Neuronal stem cell (in vitro differentiated cells): ENCODE results near the gene PEAR1.
A peak's percentile ranks its signal among the peaks of the same experiment; 100 is the strongest.

Experiments
- DNase-seq: peaks from one replicate; pipeline ENCODE4 v3.0.0-alpha.2; 2013; ENCODE audit warnings: low spot score
- H2AFZ ChIP-seq: one replicate; pipeline ENCODE4 v1.6.1; 2013; ENCODE audit warnings: mild to moderate bottlenecking, low read length, inconsistent platforms
- H2AK5ac ChIP-seq: 2 replicates; pipeline ENCODE4 v1.6.1; 2013; ENCODE audit warnings: low read depth, mild to moderate bottlenecking, inconsistent platforms, low read length, moderate library complexity, mixed read lengths
- H2BK120ac ChIP-seq: 2 replicates; pipeline ENCODE4 v1.6.1; 2013; ENCODE audit warnings: low read depth, mild to moderate bottlenecking, inconsistent platforms, low read length, moderate library complexity, mixed read lengths
- H2BK12ac ChIP-seq: one replicate; pipeline ENCODE4 v1.6.1; 2013; ENCODE audit warnings: low read length, inconsistent platforms
- H2BK15ac ChIP-seq: 2 replicates; pipeline ENCODE4 v1.6.1; 2013; ENCODE audit warnings: mild to moderate bottlenecking, low read length, inconsistent platforms, mixed read lengths
- H2BK5ac ChIP-seq: one replicate; pipeline ENCODE4 v1.6.1; 2013; ENCODE audit warnings: inconsistent platforms, mild to moderate bottlenecking, low read length, moderate library complexity
- H3K14ac ChIP-seq: one replicate; pipeline ENCODE4 v1.6.1; 2013; ENCODE audit warnings: low read length, inconsistent platforms
- H3K18ac ChIP-seq: 2 replicates; pipeline ENCODE4 v1.6.1; 2013; ENCODE audit warnings: low read length, inconsistent platforms
- H3K23ac ChIP-seq: 2 replicates; pipeline ENCODE4 v1.6.1; 2013; ENCODE audit warnings: low read depth, mild to moderate bottlenecking, mixed read lengths, low read length, inconsistent platforms; ENCODE audit not compliant: poor library complexity
- H3K27ac ChIP-seq: replicated peaks from 3 replicates; pipeline ENCODE4 v1.5.1; 2013; ENCODE audit warnings: low read length, inconsistent platforms
- H3K27me3 ChIP-seq, 3 experiments: 2 replicates each; pipeline ENCODE4 v1.6.1; 2013; ENCODE audit warnings: low read length in 3 of 3, mild to moderate bottlenecking in 2 of 3, inconsistent platforms in 1 of 3, low read depth in 1 of 3, mixed read lengths in 1 of 3, moderate library complexity in 1 of 3; ENCODE audit not compliant: control insufficient read depth in 3 of 3, insufficient read depth in 3 of 3
- H3K36me3 ChIP-seq, 2 donors: replicated peaks in 1 of 2; 2 replicates each; pipeline ENCODE4 v1.6.1; 2013; ENCODE audit warnings: low read length in 2 of 2; ENCODE audit not compliant: control insufficient read depth in 2 of 2, insufficient read depth in 2 of 2
- H3K4ac ChIP-seq: 2 replicates; pipeline ENCODE4 v1.6.1; 2013; ENCODE audit warnings: inconsistent platforms, mild to moderate bottlenecking, low read length, moderate library complexity
- H3K4me1 ChIP-seq, 2 donors: 1 replicate in 1 of 2; 2 replicates in 1 of 2; pipeline ENCODE4 v1.6.1; 2013; ENCODE audit warnings: low read length in 2 of 2, low read depth in 1 of 2; ENCODE audit not compliant: control insufficient read depth in 2 of 2, insufficient read depth in 1 of 2
- H3K4me2 ChIP-seq: one replicate; pipeline ENCODE4 v1.6.1; 2013; ENCODE audit warnings: mild to moderate bottlenecking, low read length, inconsistent platforms; ENCODE audit not compliant: insufficient read depth, poor library complexity, severe bottlenecking
- H3K4me3 ChIP-seq, 2 donors: 2 replicates each; pipeline ENCODE4 v1.5.1; 2013; ENCODE audit warnings: low read length in 2 of 2, mild to moderate bottlenecking in 2 of 2, inconsistent platforms in 1 of 2, moderate library complexity in 1 of 2
- H3K79me1 ChIP-seq: one replicate; pipeline ENCODE4 v1.6.1; 2013; ENCODE audit warnings: low read depth, mild to moderate bottlenecking, inconsistent platforms, low read length, moderate library complexity
- H3K9ac ChIP-seq: one replicate; pipeline ENCODE4 v1.6.1; 2013; ENCODE audit warnings: mild to moderate bottlenecking, low read depth, low read length, inconsistent platforms; ENCODE audit not compliant: poor library complexity
- H3K9me3 ChIP-seq, 2 donors: replicated peaks in 1 of 2; 2 replicates each; pipeline versions ENCODE3 to v1.6.1; 2013; ENCODE audit warnings: low read length in 2 of 2, mild to moderate bottlenecking in 2 of 2, inconsistent platforms in 1 of 2, low read depth in 1 of 2, mixed read lengths in 1 of 2, moderate library complexity in 1 of 2; ENCODE audit not compliant: control insufficient read depth in 2 of 2, insufficient read depth in 1 of 2
- H4K8ac ChIP-seq: one replicate; pipeline ENCODE4 v1.6.1; 2013; ENCODE audit warnings: low read depth, mild to moderate bottlenecking, inconsistent platforms, low read length, moderate library complexity
- H4K91ac ChIP-seq: one replicate; pipeline ENCODE4 v1.6.1; 2013; ENCODE audit warnings: low read length, low read depth, mild to moderate bottlenecking, inconsistent platforms; ENCODE audit not compliant: poor library complexity
- WGBS, 2 donors: extraction: QIAGEN DNeasy Blood & Tissue Kit; methylation state at CpG; one replicate each; pipeline ENCODE4 v1.1.7; 2013; ENCODE audit warnings: missing lambda C conversion rate in 2 of 2, mixed read lengths in 1 of 2; ENCODE audit not compliant: insufficient read length in 2 of 2, insufficient replicate concordance in 1 of 2; ENCODE audit errors: extremely low coverage in 2 of 2; 5-methylcytosine and 5-hydroxymethylcytosine counted together

PEAR1 gene

DNA sequence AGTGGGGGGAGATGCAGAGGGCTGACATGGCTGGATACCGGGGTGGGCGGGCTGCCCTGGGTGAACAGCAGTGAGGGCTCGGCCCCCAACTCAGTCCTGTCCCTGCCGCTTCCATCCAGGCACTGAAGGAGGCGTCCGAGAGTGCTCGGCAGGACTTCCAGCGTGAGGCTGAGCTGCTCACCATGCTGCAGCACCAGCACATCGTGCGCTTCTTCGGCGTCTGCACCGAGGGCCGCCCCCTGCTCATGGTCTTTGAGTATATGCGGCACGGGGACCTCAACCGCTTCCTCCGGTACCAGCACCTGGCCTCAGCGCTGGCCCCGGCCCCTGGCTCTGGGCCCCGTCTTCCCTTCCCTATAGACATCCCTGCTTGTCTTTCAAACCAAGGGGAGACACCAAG, 17.2 kb upstream of the PEAR1 start:
- no peak overlapping the region for H2BK12ac ChIP-seq
- H2BK15ac ChIP-seq = no peak overlapping the region
- no peak for DNase-seq
- peak overlapping the region; percentile 36 for H3K9ac ChIP-seq
- no peak overlapping the region for H3K4me2 ChIP-seq
- H3K4me1 ChIP-seq = peaks cover 3 to 5% of the 10 kb centered on the region in 2 donors
- no peak overlapping the region for H3K4ac ChIP-seq
- H3K9me3 ChIP-seq = no peaks in the 10 kb centered on the region
- H2BK5ac ChIP-seq = no peak overlapping the region
- H2BK120ac ChIP-seq = no peak overlapping the region
- H3K23ac ChIP-seq = peak overlapping the region; percentile 2
- peak overlapping the region; percentile 3 for H3K18ac ChIP-seq
- WGBS, 2 donors = no CpG with 5 or more reads among the region's 21 CpGs
- peak overlapping the region; percentile 72 for H2AFZ ChIP-seq
- H3K36me3 ChIP-seq = no peaks in the 10 kb centered on the region
- H4K91ac ChIP-seq = no peak overlapping the region
- no peaks in the 10 kb centered on the region for H3K79me1 ChIP-seq
- H3K14ac ChIP-seq = no peak overlapping the region
- H4K8ac ChIP-seq = no peak overlapping the region
- H2AK5ac ChIP-seq = peak overlapping the region; percentile 82
- no peak overlapping the region for H3K4me3 ChIP-seq
- H3K27me3 ChIP-seq = peaks cover 0 to 84% (median 10%) of the 10 kb centered on the region in 3 experiments
- no peak overlapping the region for H3K27ac ChIP-seq

GRCh38 chr1:156877433-156878170, 15.9 kb upstream of the PEAR1 start:
- no peak overlapping the region for H3K4me2 ChIP-seq
- no peaks in the 10 kb centered on the region for H3K36me3 ChIP-seq
- no peak overlapping the region for H2AK5ac ChIP-seq
- no peak overlapping the region for H3K4ac ChIP-seq
- H3K27me3 ChIP-seq = peaks cover 0 to 88% (median 10%) of the 10 kb centered on the region in 3 experiments
- no peak overlapping the region for H3K18ac ChIP-seq
- no CpG with 5 or more reads among the region's 5 CpGs for WGBS, 2 donors
- no peak overlapping the region for H3K27ac ChIP-seq
- H2BK15ac ChIP-seq = no peak overlapping the region
- no peaks in the 10 kb centered on the region for H3K79me1 ChIP-seq
- no peak for DNase-seq
- no peak overlapping the region for H2BK120ac ChIP-seq
- no peaks in the 10 kb centered on the region for H3K9me3 ChIP-seq
- no peak overlapping the region for H3K4me3 ChIP-seq
- H2AFZ ChIP-seq = no peak overlapping the region
- H4K91ac ChIP-seq = no peak overlapping the region
- no peak overlapping the region for H3K23ac ChIP-seq
- H2BK5ac ChIP-seq = no peak overlapping the region
- no peak overlapping the region for H2BK12ac ChIP-seq
- H3K4me1 ChIP-seq = peaks cover 3 to 5% of the 10 kb centered on the region in 2 donors
- no peak overlapping the region for H4K8ac ChIP-seq
- H3K14ac ChIP-seq = no peak overlapping the region
- no peak overlapping the region for H3K9ac ChIP-seq

- H3K4me1 ChIP-seq = peaks cover 5 to 10% of the 10 kb centered on the region in 2 donors
- no peak overlapping the region for H3K4ac ChIP-seq
- no peak overlapping the region for H3K23ac ChIP-seq
- DNase-seq = no peak
- H3K14ac ChIP-seq = no peak overlapping the region
- no CpG with 5 or more reads among the region's 21 CpGs for WGBS, 2 donors
- no peak overlapping the region for H2BK120ac ChIP-seq
- H4K91ac ChIP-seq = no peak overlapping the region
- no peaks in the 10 kb centered on the region for H3K9me3 ChIP-seq
- H2AK5ac ChIP-seq = no peak overlapping the region
- H4K8ac ChIP-seq = no peak overlapping the region
- no peak overlapping the region for H2BK12ac ChIP-seq
- peaks cover 0 to 95% (median 10%) of the 10 kb centered on the region in 3 experiments for H3K27me3 ChIP-seq
- no peak overlapping the region for H2BK5ac ChIP-seq
- H3K79me1 ChIP-seq = no peaks in the 10 kb centered on the region
- no peak overlapping the region for H3K4me3 ChIP-seq
- no peaks in the 10 kb centered on the region for H3K36me3 ChIP-seq
- no peak overlapping the region for H2BK15ac ChIP-seq
- H3K4me2 ChIP-seq = no peak overlapping the region
- H3K18ac ChIP-seq = no peak overlapping the region
- H3K9ac ChIP-seq = no peak overlapping the region
- no peak overlapping the region for H3K27ac ChIP-seq
- H2AFZ ChIP-seq = no peak overlapping the region
Observed at GRCh38 chr1:156879876-156880275, 13.6 kb upstream of the PEAR1 start.

- Histone ChIP-seq H3K27me3 (peaks cover 0 to 95% (median 10%) of the 10 kb centered on the region in 3 experiments), H3K14ac (no peak overlapping the region), H4K91ac (no peak overlapping the region), H3K18ac (no peak overlapping the region), H2BK5ac (no peak overlapping the region), H3K4me1 (peaks cover 5 to 8% of the 10 kb centered on the region in 2 donors), H3K4ac (no peak overlapping the region), H3K4me3 (no peak overlapping the region), H3K23ac (no peak overlapping the region), H3K9ac (no peak overlapping the region), H3K36me3 (no peaks in the 10 kb centered on the region), H2BK15ac (no peak overlapping the region), H2AK5ac (no peak overlapping the region), H2BK12ac (no peak overlapping the region), H3K4me2 (no peak overlapping the region), H3K9me3 (no peaks in the 10 kb centered on the region), H3K27ac (no peak overlapping the region), H2AFZ (no peak overlapping the region), H4K8ac (no peak overlapping the region), H3K79me1 (no peaks in the 10 kb centered on the region), H2BK120ac (no peak overlapping the region)
- DNase-seq = no peak
- WGBS, 2 donors = no CpG with 5 or more reads among the region's 5 CpGs
Observed at GRCh38 chr1:156880473-156880872, 13.0 kb upstream of the PEAR1 start.
